BJ (cell line): ENCODE data around the gene PACSIN1. TPM values are rescaled to one million over a fixed set of nuclear protein-coding genes. Genes with fewer than 3 reads are reported as not detected.

Experiments used
- CTCF ChIA-PET: fragments of 350-600 bp; formaldehyde crosslinking; extraction: SDS; loops from one replicate; lab custom pipeline; 2021; ENCODE audit warnings: antibody characterized with exemption, inconsistent platforms; lab: Yijun Ruan, JAX
- POLR2A ChIA-PET: fragments of 300-600 bp; sonication (Branson Sonifier 250); formaldehyde crosslinking; extraction: SDS; loops from one replicate; lab custom pipeline; 2021; ENCODE audit warnings: antibody characterized with exemption; lab: Charles Lee
- DNase-seq: peaks from one replicate; pipeline ENCODE4 v3.0.0-alpha.2; 2011; ENCODE audit warnings: low read depth
- H3K27me3 ChIP-seq: 2 replicates; pipeline ENCODE4 v1.6.0; 2011; ENCODE audit warnings: low read length; ENCODE audit not compliant: control insufficient read depth, insufficient read depth
- H3K36me3 ChIP-seq: 2 replicates; pipeline ENCODE4 v1.5.1; 2011; ENCODE audit warnings: low read length; ENCODE audit not compliant: control insufficient read depth, insufficient read depth
- H3K4me3 ChIP-seq: 2 replicates; pipeline ENCODE4 v1.5.1; 2011; ENCODE audit warnings: low read depth, mild to moderate bottlenecking, control low read depth, low read length
- polyA plus RNA-seq: library from polyadenylated mRNA; depleted of rRNA; stranded (reverse); fragments of >200 nt; gene quantifications from 2 replicates; pipeline ENCODE4 v1.2.3, GENCODE V29; 2011
- TF ChIP-seq, protein P1 (sequence below): IDR thresholded peaks from 2 replicates; pipeline ENCODE4 v1.5.1; 2011; ENCODE audit warnings: low read depth, mild to moderate bottlenecking, control low read depth, inconsistent platforms, low read length, moderate library complexity; ENCODE audit not compliant: insufficient read depth

The PACSIN1 gene
- polyA plus RNA-seq, 1 experiment: 0.04 TPM

DNA sequence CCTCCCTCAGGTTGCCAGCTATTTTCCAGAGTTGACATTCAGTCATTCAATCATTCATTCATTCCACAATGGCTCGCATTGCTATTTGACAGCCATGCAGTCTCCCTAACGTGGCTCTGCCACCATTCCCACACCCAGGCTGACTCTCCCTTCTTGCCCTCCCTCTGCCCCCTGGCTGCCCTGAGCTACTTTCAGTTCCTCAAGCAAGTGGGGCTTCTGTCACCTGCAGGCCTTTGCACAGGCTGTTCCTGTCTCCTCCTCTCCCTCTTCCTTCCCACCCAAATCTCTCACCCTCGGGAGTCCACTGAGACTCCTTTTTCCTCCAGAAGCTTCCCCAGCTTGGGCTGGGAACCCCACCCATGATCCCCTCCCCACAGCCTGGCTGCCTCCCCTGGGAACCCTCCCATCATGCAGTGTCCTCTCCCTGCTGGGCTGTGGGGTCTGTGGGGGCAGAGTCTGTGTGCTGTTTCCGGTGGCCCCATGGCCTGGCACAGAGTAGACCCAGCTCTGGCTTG lies 2.6 kb downstream of the PACSIN1 start:
- no peaks in the 10 kb centered on the region for H3K36me3 ChIP-seq
- H3K4me3 ChIP-seq: no peak overlapping the region
- CTCF ChIA-PET: interaction anchor here (0.8 to 1.6 kb wide), 3 partner anchors 7 to 21 kb away, joined by 3 to 4 read pairs (median 3); no protein-coding TSS in a partner anchor
- TF ChIP-seq, protein P1, sequence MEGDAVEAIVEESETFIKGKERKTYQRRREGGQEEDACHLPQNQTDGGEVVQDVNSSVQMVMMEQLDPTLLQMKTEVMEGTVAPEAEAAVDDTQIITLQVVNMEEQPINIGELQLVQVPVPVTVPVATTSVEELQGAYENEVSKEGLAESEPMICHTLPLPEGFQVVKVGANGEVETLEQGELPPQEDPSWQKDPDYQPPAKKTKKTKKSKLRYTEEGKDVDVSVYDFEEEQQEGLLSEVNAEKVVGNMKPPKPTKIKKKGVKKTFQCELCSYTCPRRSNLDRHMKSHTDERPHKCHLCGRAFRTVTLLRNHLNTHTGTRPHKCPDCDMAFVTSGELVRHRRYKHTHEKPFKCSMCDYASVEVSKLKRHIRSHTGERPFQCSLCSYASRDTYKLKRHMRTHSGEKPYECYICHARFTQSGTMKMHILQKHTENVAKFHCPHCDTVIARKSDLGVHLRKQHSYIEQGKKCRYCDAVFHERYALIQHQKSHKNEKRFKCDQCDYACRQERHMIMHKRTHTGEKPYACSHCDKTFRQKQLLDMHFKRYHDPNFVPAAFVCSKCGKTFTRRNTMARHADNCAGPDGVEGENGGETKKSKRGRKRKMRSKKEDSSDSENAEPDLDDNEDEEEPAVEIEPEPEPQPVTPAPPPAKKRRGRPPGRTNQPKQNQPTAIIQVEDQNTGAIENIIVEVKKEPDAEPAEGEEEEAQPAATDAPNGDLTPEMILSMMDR: no peak
- DNase-seq: no peak
- H3K27me3 ChIP-seq: peaks cover 4% of the 10 kb centered on the region
- POLR2A ChIA-PET: no interaction called here

DNA sequence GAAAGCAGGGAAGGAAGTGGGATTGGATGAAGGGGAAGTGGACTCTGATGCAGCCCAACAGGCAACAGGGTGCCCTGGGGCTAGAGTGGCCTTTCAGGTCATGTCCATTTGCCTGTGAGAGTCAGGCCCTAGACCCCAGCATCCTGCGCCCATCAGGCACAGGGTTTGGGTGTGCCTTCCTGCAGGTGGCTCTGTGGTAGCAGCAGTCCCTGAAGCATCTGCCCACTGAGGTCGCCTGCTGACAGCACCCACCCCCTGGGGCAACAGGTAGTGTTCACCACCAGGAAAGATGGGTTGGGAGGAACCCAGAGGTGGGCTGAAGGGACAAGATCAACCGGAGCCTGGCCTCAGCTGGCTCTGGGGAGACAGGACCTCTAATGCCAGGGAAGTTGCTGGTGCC lies 3.6 kb downstream of the PACSIN1 start:
- Histone ChIP-seq H3K4me3 (no peak overlapping the region), H3K27me3 (peaks cover 4% of the 10 kb centered on the region), H3K36me3 (no peaks in the 10 kb centered on the region)
- ChIA-PET POLR2A (no interaction called here), CTCF (interaction anchor here (0.6 kb wide), 1 partner anchor 214 kb away, joined by 3 read pairs; no protein-coding TSS in a partner anchor)
- TF ChIP-seq, protein P1: no peak
- DNase-seq: no peak

DNA sequence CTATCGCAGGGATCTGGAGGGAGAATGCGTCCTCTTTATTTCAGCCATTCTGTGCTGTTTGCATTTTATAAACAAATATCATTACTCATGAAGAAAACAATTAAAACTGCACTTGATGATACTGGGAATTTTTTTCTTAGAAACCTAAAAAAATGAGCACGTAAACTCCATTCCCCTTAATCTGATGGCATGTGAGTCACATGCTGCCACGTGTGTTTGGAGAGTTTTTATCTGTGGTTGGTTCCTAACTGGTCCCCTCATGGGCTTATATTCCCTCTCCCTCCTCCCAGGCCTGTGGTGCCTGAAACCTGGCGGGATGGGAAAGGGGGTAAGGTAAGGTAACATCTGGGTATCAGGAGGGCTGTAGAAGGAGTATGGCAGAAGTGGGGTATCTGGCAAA lies 6.5 kb downstream of the PACSIN1 start:
- ChIA-PET POLR2A (no interaction called here), CTCF (interaction anchor here (1.4 kb wide), 1 partner anchor 12 kb away, joined by 3 read pairs; no protein-coding TSS in a partner anchor)
- Histone ChIP-seq H3K4me3 (no peak overlapping the region), H3K36me3 (no peaks in the 10 kb centered on the region), H3K27me3 (no peaks in the 10 kb centered on the region)
- TF ChIP-seq, protein P1: no peak
- DNase-seq: no peak

DNA sequence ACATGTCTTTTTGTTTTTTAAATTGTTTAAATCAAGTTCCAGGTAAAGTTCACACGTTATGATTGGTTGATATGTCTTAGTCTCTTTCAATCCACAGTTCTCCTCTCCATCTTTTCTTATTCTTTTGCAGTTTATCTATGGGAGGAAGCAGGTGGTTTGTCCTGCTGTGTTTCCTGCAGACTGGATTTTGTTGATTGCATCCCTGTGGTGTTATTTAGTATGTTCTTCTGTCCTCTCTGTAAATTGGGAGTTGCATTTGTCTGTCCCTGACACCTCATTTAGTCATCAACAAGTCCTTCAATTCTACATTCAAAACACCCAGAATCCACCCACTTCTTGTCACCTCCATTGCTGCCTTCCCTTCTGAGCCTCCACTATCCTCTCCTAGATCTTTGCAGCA lies 8.1 kb downstream of the PACSIN1 start:
- Histone ChIP-seq H3K27me3 (no peaks in the 10 kb centered on the region), H3K36me3 (no peaks in the 10 kb centered on the region), H3K4me3 (no peak overlapping the region)
- TF ChIP-seq, protein P1: no peak
- CTCF ChIA-PET: no interaction called here
- POLR2A ChIA-PET: no interaction called here
- DNase-seq: no peak

DNA sequence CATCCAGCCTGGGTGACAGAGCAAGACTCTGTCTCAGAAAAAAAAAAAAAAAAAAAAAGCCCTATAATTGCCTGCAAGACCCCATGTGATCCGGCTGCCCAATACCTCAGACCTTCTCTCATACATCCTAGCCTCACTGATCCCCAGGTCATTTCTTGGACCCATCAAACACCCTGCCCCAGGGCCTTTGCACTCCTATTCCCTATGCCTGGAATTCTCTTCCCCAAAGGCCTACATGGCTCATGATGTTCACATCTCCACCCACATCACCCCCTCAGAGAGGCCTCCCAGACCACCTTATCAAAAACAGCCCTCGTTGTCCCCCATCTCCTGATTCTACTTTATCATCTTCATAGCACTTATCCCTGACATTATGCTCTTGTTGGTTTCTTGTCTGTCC lies 8.9 kb downstream of the PACSIN1 start:
- CTCF ChIA-PET: interaction anchor here (0.9 to 2.1 kb wide), 3 partner anchors 15 to 134 kb away, joined by 5 to 6 read pairs (median 5); no protein-coding TSS in a partner anchor
- DNase-seq: no peak
- TF ChIP-seq, protein P1: no peak
- Histone ChIP-seq H3K27me3 (no peaks in the 10 kb centered on the region), H3K4me3 (no peak overlapping the region), H3K36me3 (no peaks in the 10 kb centered on the region)
- POLR2A ChIA-PET: no interaction called here
